IMR-90 (cell line): ENCODE data around the gene NOL9. TPM values are rescaled to one million over a fixed set of nuclear protein-coding genes. Genes with fewer than 3 reads are reported as not detected.

Experiments used
- ATAC-seq: fragments of 200-7000 bp; cut with Tn5 transposase; 2 replicates; pipeline ENCODE4 v1.9.1; 2020; ENCODE audit warnings: low read depth, mild to moderate bottlenecking, moderate library complexity
- BruUV-seq: library from RNA; stranded (reverse); fragments of 400-500 nt; replicated peaks from 2 replicates; lab custom pipeline; 2021; lab: Mats Ljungman, UMichigan
- CTCF ChIA-PET: fragments of 300-600 bp; formaldehyde crosslinking; extraction: SDS; loops from one replicate; lab custom pipeline; 2021; ENCODE audit warnings: antibody characterized with exemption; lab: Yijun Ruan, JAX
- POLR2A ChIA-PET: fragments of 300-600 bp; sonication (Branson Sonifier 250); formaldehyde crosslinking; loops from one replicate; lab custom pipeline; 2022; ENCODE audit warnings: antibody characterized with exemption; ENCODE audit not compliant: unreplicated experiment; lab: Charles Lee
- DNase-seq: peaks from one replicate; pipeline ENCODE4 v3.0.0; 2013
- H2AFZ ChIP-seq: replicated peaks from 2 replicates; pipeline ENCODE3; 2013; ENCODE audit warnings: low read length, mild to moderate bottlenecking; ENCODE audit not compliant: poor library complexity
- H2AK5ac ChIP-seq: 2 replicates; pipeline ENCODE4 v1.6.1; 2013; ENCODE audit warnings: low read depth, low read length, inconsistent platforms
- H2AK9ac ChIP-seq: replicated peaks from 2 replicates; pipeline ENCODE3; 2013; ENCODE audit warnings: mild to moderate bottlenecking, low read depth, low read length, moderate library complexity; ENCODE audit not compliant: poor library complexity
- H2BK120ac ChIP-seq: 2 replicates; pipeline ENCODE4 v1.6.1; 2013; ENCODE audit warnings: low read depth, low read length, inconsistent platforms
- H2BK15ac ChIP-seq: 3 replicates; pipeline ENCODE4 v1.6.1; 2013; ENCODE audit warnings: low read depth, low read length, inconsistent platforms
- H2BK20ac ChIP-seq: 2 replicates; pipeline ENCODE4 v1.6.1; 2013; ENCODE audit warnings: low read depth, mild to moderate bottlenecking, inconsistent platforms, low read length, moderate library complexity
- H2BK5ac ChIP-seq: 2 replicates; pipeline ENCODE4 v1.6.1; 2013; ENCODE audit warnings: mild to moderate bottlenecking, low read depth, low read length, inconsistent platforms; ENCODE audit not compliant: poor library complexity, severe bottlenecking
- H3K14ac ChIP-seq: replicated peaks from 2 replicates; pipeline ENCODE4 v1.6.1; 2013; ENCODE audit warnings: low read depth, low read length, inconsistent platforms
- H3K18ac ChIP-seq: 2 replicates; pipeline ENCODE4 v1.6.1; 2013; ENCODE audit warnings: low read depth, low read length, control low read depth
- H3K23ac ChIP-seq: 2 replicates; pipeline ENCODE4 v1.6.1; 2013; ENCODE audit warnings: low read depth, low read length, inconsistent platforms
- H3K27ac ChIP-seq: 2 replicates; pipeline ENCODE4 v1.5.1; 2013; ENCODE audit warnings: mild to moderate bottlenecking, control low read depth, low read length; ENCODE audit not compliant: insufficient read depth
- H3K27me3 ChIP-seq: 2 replicates; pipeline ENCODE4 v1.6.1; 2013; ENCODE audit warnings: low read length; ENCODE audit not compliant: control insufficient read depth, insufficient read depth
- H3K36me3 ChIP-seq: 2 replicates; pipeline ENCODE4 v1.6.1; 2013; ENCODE audit warnings: low read length, mixed read lengths; ENCODE audit not compliant: control insufficient read depth, insufficient read depth
- H3K4ac ChIP-seq: 2 replicates; pipeline ENCODE4 v1.6.1; 2013; ENCODE audit warnings: low read depth, low read length, inconsistent platforms
- H3K4me1 ChIP-seq: 2 replicates; pipeline ENCODE4 v1.6.1; 2013; ENCODE audit warnings: low read length, mixed read lengths; ENCODE audit not compliant: control insufficient read depth, insufficient read depth
- H3K4me2 ChIP-seq: 2 replicates; pipeline ENCODE4 v1.6.1; 2013; ENCODE audit warnings: low read depth, mild to moderate bottlenecking, control low read depth, low read length, moderate library complexity
- H3K4me3 ChIP-seq: 2 replicates; pipeline ENCODE4 v1.5.1; 2013; ENCODE audit warnings: low read depth, mild to moderate bottlenecking, control low read depth, low read length, moderate library complexity; ENCODE audit not compliant: insufficient read depth
- H3K56ac ChIP-seq: 2 replicates; pipeline ENCODE4 v1.6.1; 2013; ENCODE audit warnings: low read length, inconsistent platforms; ENCODE audit not compliant: insufficient read depth; ENCODE audit errors: extremely low read depth
- H3K79me1 ChIP-seq, 2 experiments: 2 replicates each; pipeline ENCODE4 v1.6.1; 2013; ENCODE audit warnings: low read length in 2 of 2, inconsistent platforms in 1 of 2, low read depth in 1 of 2
- H3K9ac ChIP-seq: 2 replicates; pipeline ENCODE4 v1.6.1; 2013; ENCODE audit warnings: low read depth, low read length, control low read depth
- H3K9me1 ChIP-seq: 2 replicates; pipeline ENCODE4 v1.6.1; 2013; ENCODE audit warnings: low read length, inconsistent platforms; ENCODE audit not compliant: insufficient read depth
- H3K9me3 ChIP-seq: 2 replicates; pipeline ENCODE4 v1.6.1; 2013; ENCODE audit warnings: low read length; ENCODE audit not compliant: control insufficient read depth, insufficient read depth
- H4K20me1 ChIP-seq: 2 replicates; pipeline ENCODE4 v1.6.1; 2013; ENCODE audit warnings: low read length, inconsistent platforms; ENCODE audit not compliant: insufficient read depth
- H4K5ac ChIP-seq: 2 replicates; pipeline ENCODE4 v1.6.1; 2013; ENCODE audit warnings: mild to moderate bottlenecking, low read depth, low read length, control low read depth
- H4K8ac ChIP-seq, 2 experiments: 2 replicates each; pipeline ENCODE4 v1.6.1; 2013; ENCODE audit warnings: low read depth in 2 of 2, low read length in 2 of 2, control low read depth in 1 of 2, inconsistent platforms in 1 of 2
- H4K91ac ChIP-seq: 2 replicates; pipeline ENCODE4 v1.6.1; 2013; ENCODE audit warnings: low read depth, low read length, inconsistent platforms; ENCODE audit not compliant: insufficient read depth
- BHLHE40 ChIP-seq: fragments of 150-350 bp; IDR thresholded peaks from 2 replicates; pipeline ENCODE4 v1.6.1; 2016; ENCODE audit warnings: mild to moderate bottlenecking, low read depth, low read length
- CEBPB ChIP-seq: IDR thresholded peaks from 2 replicates; pipeline ENCODE4 v1.6.1; 2012; ENCODE audit warnings: low read depth, low read length, improper control_type of control experiment
- CHD1 ChIP-seq: IDR thresholded peaks from 2 replicates; pipeline ENCODE4 v1.6.1; 2012; ENCODE audit warnings: low read depth, low read length, improper control_type of control experiment
- FOS ChIP-seq: fragments of 150-350 bp; IDR thresholded peaks from 2 replicates; pipeline ENCODE4 v1.6.1; 2016; ENCODE audit warnings: low read depth, low read length
- MAFK ChIP-seq: IDR thresholded peaks from 2 replicates; pipeline ENCODE4 v1.6.1; 2012; ENCODE audit warnings: low read depth, low read length, improper control_type of control experiment
- MAZ ChIP-seq: IDR thresholded peaks from 2 replicates; pipeline ENCODE4 v1.6.1; 2012; ENCODE audit warnings: low read depth, mild to moderate bottlenecking, low read length, improper control_type of control experiment, moderate library complexity, borderline replicate concordance
- MXI1 ChIP-seq: IDR thresholded peaks from 2 replicates; pipeline ENCODE4 v1.6.1; 2012; ENCODE audit warnings: low read depth, mild to moderate bottlenecking, low read length, moderate library complexity, borderline replicate concordance
- NFE2L2 ChIP-seq: fragments of 150-350 bp; IDR thresholded peaks from 2 replicates; pipeline ENCODE4 v1.6.1; 2016; ENCODE audit warnings: low read depth, mild to moderate bottlenecking, low read length
- POLR2A ChIP-seq: IDR thresholded peaks from 2 replicates; pipeline ENCODE4 v1.6.1; 2012; ENCODE audit warnings: mild to moderate bottlenecking, low read depth, low read length
- RAD21 ChIP-seq: IDR thresholded peaks from 2 replicates; pipeline ENCODE4 v1.6.1; 2012; ENCODE audit warnings: low read length, improper control_type of control experiment
- RCOR1 ChIP-seq: IDR thresholded peaks from 2 replicates; pipeline ENCODE4 v1.6.1; 2012; ENCODE audit warnings: mild to moderate bottlenecking, low read length, improper control_type of control experiment; ENCODE audit not compliant: insufficient replicate concordance
- RFX5 ChIP-seq: IDR thresholded peaks from 2 replicates; pipeline ENCODE4 v1.8.0; 2012; ENCODE audit warnings: low read depth, mild to moderate bottlenecking, low read length, moderate library complexity
- SMC3 ChIP-seq: fragments of 150-350 bp; IDR thresholded peaks from 2 replicates; pipeline ENCODE4 v1.6.1; 2016; ENCODE audit warnings: low read depth, mild to moderate bottlenecking, antibody characterized with exemption, low read length, moderate library complexity
- USF2 ChIP-seq: fragments of 150-350 bp; IDR thresholded peaks from 2 replicates; pipeline ENCODE4 v1.6.1; 2017; ENCODE audit warnings: mild to moderate bottlenecking, antibody characterized with exemption, low read length, low read depth
- WGBS, 2 experiments: methylation state at CpG; one replicate each; pipeline versions ENCODE4 v1.1.5 to v1.1.7; 2013; ENCODE audit warnings: missing lambda C conversion rate in 2 of 2; ENCODE audit not compliant: insufficient read length in 1 of 2; ENCODE audit errors: extremely low coverage in 2 of 2; 5-methylcytosine and 5-hydroxymethylcytosine counted together
- dilution Hi-C: fragments of 300-500 bp; cut with HindIII; formaldehyde crosslinking; loops from one replicate; pipeline ENCODE4 v1.14.3; 2018; ENCODE audit warnings: low sequenced_read_pairs; ENCODE audit not compliant: unreplicated experiment
- in situ Hi-C: fragments of 300-500 bp; cut with MboI; formaldehyde crosslinking; loops from 3 replicates; pipeline ENCODE4 v1.14.3; 2019; ENCODE audit warnings: low sequenced_read_pairs, inconsistent platforms, mixed read lengths
- intact Hi-C: fragments of 100-400 bp; cut with micrococcal nuclease; formaldehyde crosslinking; loops from 2 replicates; pipeline ENCODE4 v1.10.0; 2022
- polyA plus RNA-seq, 3 experiments: library from polyadenylated mRNA; depleted of rRNA; stranded (reverse); fragments of >200 nt; gene quantifications; 2 replicates each; pipeline ENCODE4 v1.2.3, GENCODE V29; 2012; ENCODE audit warnings: low replicate concordance in 1 of 3
- total RNA-seq: library from RNA; depleted of rRNA; stranded (reverse); fragments of >200 nt; gene quantifications from 2 replicates; pipeline ENCODE4 v1.2.3, GENCODE V29; 2012
- TF ChIP-seq, protein P1 (sequence below): fragments of 150-350 bp; IDR thresholded peaks from 2 replicates; pipeline ENCODE4 v1.6.1; 2016; ENCODE audit warnings: low read depth, mild to moderate bottlenecking, low read length, moderate library complexity, borderline replicate concordance
- TF ChIP-seq, protein P2 (sequence below): conservative IDR thresholded peaks from 2 replicates; pipeline ENCODE4 v1.5.1; 2012; ENCODE audit warnings: mild to moderate bottlenecking, low read depth, low read length, improper control_type of control experiment

NOL9 gene
- total and polyA plus RNA-seq, 2 of the 4 experiments (the other 2 are of a cell fraction): 13.0 to 19.2 TPM

GRCh38 chr1:6560267-6560666 lies 6.0 kb upstream of the NOL9 start:
- Histone ChIP-seq H3K9me1 (no peaks in the 10 kb centered on the region), H3K36me3 (no peaks in the 10 kb centered on the region), H3K56ac (no peak overlapping the region), H2AFZ (no peak overlapping the region), H3K4ac (no peak overlapping the region), H3K14ac (no peak overlapping the region), H2AK9ac (no peak overlapping the region), H3K9ac (no peak overlapping the region), H3K79me1 (no peaks in the 10 kb centered on the region), H3K4me1 (no peaks in the 10 kb centered on the region), H2AK5ac (no peak overlapping the region), H3K27ac (no peak overlapping the region), H3K4me3 (no peak overlapping the region), H2BK5ac (no peak overlapping the region), H2BK15ac (no peak overlapping the region), H2BK20ac (no peak overlapping the region), H3K23ac (no peak overlapping the region), H2BK120ac (no peak overlapping the region), H3K27me3 (peaks cover 27% of the 10 kb centered on the region), H4K5ac (no peak overlapping the region), H4K8ac (no peak overlapping the region), H4K20me1 (no peaks in the 10 kb centered on the region), H3K9me3 (no peaks in the 10 kb centered on the region), H3K18ac (no peak overlapping the region), H4K91ac (no peak overlapping the region), H3K4me2 (no peak overlapping the region)
- DNase-seq (no peak), ATAC-seq (no peak)
- TF ChIP-seq CHD1 (no peak), FOS (no peak), MXI1 (no peak), USF2 (no peak), POLR2A (no peak), SMC3 (no peak), RAD21 (no peak), RFX5 (no peak), NFE2L2 (no peak), MAZ (no peak), MAFK (no peak), BHLHE40 (no peak), RCOR1 (no peak), CEBPB (no peak)
- TF ChIP-seq, protein P1, sequence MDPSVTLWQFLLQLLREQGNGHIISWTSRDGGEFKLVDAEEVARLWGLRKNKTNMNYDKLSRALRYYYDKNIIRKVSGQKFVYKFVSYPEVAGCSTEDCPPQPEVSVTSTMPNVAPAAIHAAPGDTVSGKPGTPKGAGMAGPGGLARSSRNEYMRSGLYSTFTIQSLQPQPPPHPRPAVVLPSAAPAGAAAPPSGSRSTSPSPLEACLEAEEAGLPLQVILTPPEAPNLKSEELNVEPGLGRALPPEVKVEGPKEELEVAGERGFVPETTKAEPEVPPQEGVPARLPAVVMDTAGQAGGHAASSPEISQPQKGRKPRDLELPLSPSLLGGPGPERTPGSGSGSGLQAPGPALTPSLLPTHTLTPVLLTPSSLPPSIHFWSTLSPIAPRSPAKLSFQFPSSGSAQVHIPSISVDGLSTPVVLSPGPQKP: no peak
- TF ChIP-seq, protein P2, sequence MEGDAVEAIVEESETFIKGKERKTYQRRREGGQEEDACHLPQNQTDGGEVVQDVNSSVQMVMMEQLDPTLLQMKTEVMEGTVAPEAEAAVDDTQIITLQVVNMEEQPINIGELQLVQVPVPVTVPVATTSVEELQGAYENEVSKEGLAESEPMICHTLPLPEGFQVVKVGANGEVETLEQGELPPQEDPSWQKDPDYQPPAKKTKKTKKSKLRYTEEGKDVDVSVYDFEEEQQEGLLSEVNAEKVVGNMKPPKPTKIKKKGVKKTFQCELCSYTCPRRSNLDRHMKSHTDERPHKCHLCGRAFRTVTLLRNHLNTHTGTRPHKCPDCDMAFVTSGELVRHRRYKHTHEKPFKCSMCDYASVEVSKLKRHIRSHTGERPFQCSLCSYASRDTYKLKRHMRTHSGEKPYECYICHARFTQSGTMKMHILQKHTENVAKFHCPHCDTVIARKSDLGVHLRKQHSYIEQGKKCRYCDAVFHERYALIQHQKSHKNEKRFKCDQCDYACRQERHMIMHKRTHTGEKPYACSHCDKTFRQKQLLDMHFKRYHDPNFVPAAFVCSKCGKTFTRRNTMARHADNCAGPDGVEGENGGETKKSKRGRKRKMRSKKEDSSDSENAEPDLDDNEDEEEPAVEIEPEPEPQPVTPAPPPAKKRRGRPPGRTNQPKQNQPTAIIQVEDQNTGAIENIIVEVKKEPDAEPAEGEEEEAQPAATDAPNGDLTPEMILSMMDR: no peak
- dilution Hi-C loops (no loop called here), intact Hi-C loops (no loop called here), in situ Hi-C loops (no loop called here)
- POLR2A ChIA-PET: no interaction called here
- CTCF ChIA-PET: no interaction called here
- 60% methylated on average over 2 of the region's 9 CpGs; no CpG with 5 or more reads in 1 of the 2 experiments for WGBS, 2 experiments
- BruUV-seq: no TSS peak
